DND-41 (cell line): ENCODE results near the gene SH3RF3.

ENCODE experiments used
- ATAC-seq: fragments of 200-7000 bp; cut with Tn5 transposase; 3 replicates; pipeline ENCODE4 v1.9.1; 2021; ENCODE audit warnings: low read depth; ENCODE audit not compliant: insufficient read depth
- DNase-seq: peaks from one replicate; pipeline ENCODE4 v3.0.0-alpha.2; 2020
- H2AFZ ChIP-seq: 2 replicates; pipeline ENCODE4 v1.6.0; 2012; ENCODE audit warnings: low read depth, low read length
- H3K27ac ChIP-seq: 2 replicates; pipeline ENCODE4 v1.5.1; 2012; ENCODE audit warnings: low read length, inconsistent platforms
- H3K27me3 ChIP-seq: fragments of 200-600 bp; sonication (generic); 2 replicates; pipeline ENCODE4 v1.6.0; 2012; ENCODE audit warnings: low read length, mild to moderate bottlenecking, inconsistent platforms; ENCODE audit not compliant: insufficient read depth, poor library complexity
- H3K36me3 ChIP-seq: 2 replicates; pipeline ENCODE4 v1.5.1; 2012; ENCODE audit warnings: low read length, inconsistent platforms; ENCODE audit not compliant: insufficient read depth
- H3K4me1 ChIP-seq: 2 replicates; pipeline ENCODE4 v1.5.1; 2012; ENCODE audit warnings: mild to moderate bottlenecking, low read length; ENCODE audit not compliant: insufficient read depth
- H3K4me2 ChIP-seq: 2 replicates; pipeline ENCODE4 v1.6.0; 2012; ENCODE audit warnings: mild to moderate bottlenecking, moderate library complexity, low read length, inconsistent platforms; ENCODE audit not compliant: insufficient read depth
- H3K4me3 ChIP-seq, 2 experiments: fragments of 200-600 bp in 1 of 2; shearing (Covaris generic) in 1 of 2; 2 replicates each; pipeline ENCODE4 v1.5.1; 2012 to 2016; ENCODE audit warnings: inconsistent platforms in 2 of 2, low read length in 2 of 2, mild to moderate bottlenecking in 2 of 2, low read depth in 1 of 2, moderate library complexity in 1 of 2
- H3K79me2 ChIP-seq: 2 replicates; pipeline ENCODE4 v1.6.0; 2012; ENCODE audit warnings: low read length, inconsistent platforms; ENCODE audit not compliant: insufficient read depth
- H3K9ac ChIP-seq: 2 replicates; pipeline ENCODE4 v1.6.0; 2012; ENCODE audit warnings: low read depth, mild to moderate bottlenecking, inconsistent platforms, low read length, moderate library complexity
- H3K9me3 ChIP-seq: 2 replicates; pipeline ENCODE4 v1.5.1; 2012; ENCODE audit warnings: low read length, moderate library complexity, mild to moderate bottlenecking, inconsistent platforms; ENCODE audit not compliant: insufficient read depth, severe bottlenecking
- H4K20me1 ChIP-seq: 2 replicates; pipeline ENCODE4 v1.6.0; 2012; ENCODE audit warnings: low read length; ENCODE audit not compliant: insufficient read depth
- CTCF ChIP-seq: IDR thresholded peaks from 2 replicates; pipeline ENCODE4 v1.5.1; 2012; ENCODE audit warnings: borderline replicate concordance, low read length, moderate library complexity, mild to moderate bottlenecking; ENCODE audit not compliant: poor library complexity, severe bottlenecking; ENCODE audit errors: extremely low read depth
- EZH2 ChIP-seq: IDR thresholded peaks from 3 replicates; pipeline ENCODE4 v1.6.1; 2012; ENCODE audit warnings: borderline replicate concordance, low read depth, mild to moderate bottlenecking, moderate library complexity, low read length, inconsistent platforms; ENCODE audit not compliant: severe bottlenecking

SH3RF3 gene

GRCh38 chr2:109538546-109538945 lies 409.5 kb downstream of the SH3RF3 start:
- Histone ChIP-seq H2AFZ (no peak overlapping the region), H3K27ac (no peak overlapping the region), H3K4me1 (no peaks in the 10 kb centered on the region), H3K9me3 (no peaks in the 10 kb centered on the region), H3K27me3 (peaks cover 28% of the 10 kb centered on the region), H3K9ac (no peak overlapping the region), H4K20me1 (no peaks in the 10 kb centered on the region), H3K79me2 (no peaks in the 10 kb centered on the region), H3K36me3 (no peaks in the 10 kb centered on the region), H3K4me2 (no peak overlapping the region), H3K4me3 (no peak overlapping the region)
- TF ChIP-seq CTCF (no peak), EZH2 (no peak)
- no peak for ATAC-seq
- DNase-seq: no peak

- H3K27ac ChIP-seq: no peak overlapping the region
- no peak overlapping the region for H3K9ac ChIP-seq
- DNase-seq (no peak), ATAC-seq (no peak)
- TF ChIP-seq CTCF (no peak), EZH2 (no peak)
- no peak overlapping the region for H2AFZ ChIP-seq
- no peaks in the 10 kb centered on the region for H4K20me1 ChIP-seq
- H3K27me3 ChIP-seq: peaks cover 25% of the 10 kb centered on the region
- H3K4me3 ChIP-seq: no peak overlapping the region
- H3K9me3 ChIP-seq: no peaks in the 10 kb centered on the region
- no peak overlapping the region for H3K4me2 ChIP-seq
- no peaks in the 10 kb centered on the region for H3K4me1 ChIP-seq
- no peaks in the 10 kb centered on the region for H3K36me3 ChIP-seq
- no peaks in the 10 kb centered on the region for H3K79me2 ChIP-seq
Observed at GRCh38 chr2:109542384-109542783, 413.4 kb downstream of the SH3RF3 start.

GRCh38 chr2:109545828-109546713 lies 417.1 kb downstream of the SH3RF3 start:
- H3K4me3 ChIP-seq: no peak overlapping the region
- H3K36me3 ChIP-seq: no peaks in the 10 kb centered on the region
- ATAC-seq (peak; percentile 95), DNase-seq (peak; percentile 67)
- H3K4me2 ChIP-seq: no peak overlapping the region
- TF ChIP-seq CTCF: peak; percentile 84
- TF ChIP-seq EZH2: no peak
- H3K4me1 ChIP-seq: no peaks in the 10 kb centered on the region
- no peak overlapping the region for H3K9ac ChIP-seq
- H4K20me1 ChIP-seq: no peaks in the 10 kb centered on the region
- H3K79me2 ChIP-seq: no peaks in the 10 kb centered on the region
- H3K27me3 ChIP-seq: peaks cover 22% of the 10 kb centered on the region
- no peaks in the 10 kb centered on the region for H3K9me3 ChIP-seq
- no peak overlapping the region for H3K27ac ChIP-seq
- H2AFZ ChIP-seq: no peak overlapping the region
